Measurements from ENCODE around the gene MCOLN1.

DNA sequence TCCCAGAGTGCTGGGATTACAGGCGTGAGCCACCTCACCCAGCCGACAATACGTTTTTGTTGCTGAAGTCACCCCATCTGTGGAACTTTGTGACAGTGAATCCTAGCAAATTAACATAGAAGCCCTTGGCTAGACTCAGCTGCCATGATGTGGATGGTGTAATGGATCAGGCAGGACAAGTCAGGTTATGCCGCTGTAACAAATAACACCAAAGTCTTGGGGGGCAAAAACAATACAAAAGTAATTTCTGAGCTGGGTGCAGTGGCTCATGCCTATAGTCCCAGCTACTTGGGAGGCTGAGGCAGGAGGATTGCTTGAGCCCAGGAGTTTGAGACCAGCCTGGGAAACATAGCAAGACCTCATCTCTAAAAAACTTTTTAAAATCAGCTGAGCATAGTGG, 42.4 kb downstream of the MCOLN1 start:
- TF ChIP-seq, protein P1, sequence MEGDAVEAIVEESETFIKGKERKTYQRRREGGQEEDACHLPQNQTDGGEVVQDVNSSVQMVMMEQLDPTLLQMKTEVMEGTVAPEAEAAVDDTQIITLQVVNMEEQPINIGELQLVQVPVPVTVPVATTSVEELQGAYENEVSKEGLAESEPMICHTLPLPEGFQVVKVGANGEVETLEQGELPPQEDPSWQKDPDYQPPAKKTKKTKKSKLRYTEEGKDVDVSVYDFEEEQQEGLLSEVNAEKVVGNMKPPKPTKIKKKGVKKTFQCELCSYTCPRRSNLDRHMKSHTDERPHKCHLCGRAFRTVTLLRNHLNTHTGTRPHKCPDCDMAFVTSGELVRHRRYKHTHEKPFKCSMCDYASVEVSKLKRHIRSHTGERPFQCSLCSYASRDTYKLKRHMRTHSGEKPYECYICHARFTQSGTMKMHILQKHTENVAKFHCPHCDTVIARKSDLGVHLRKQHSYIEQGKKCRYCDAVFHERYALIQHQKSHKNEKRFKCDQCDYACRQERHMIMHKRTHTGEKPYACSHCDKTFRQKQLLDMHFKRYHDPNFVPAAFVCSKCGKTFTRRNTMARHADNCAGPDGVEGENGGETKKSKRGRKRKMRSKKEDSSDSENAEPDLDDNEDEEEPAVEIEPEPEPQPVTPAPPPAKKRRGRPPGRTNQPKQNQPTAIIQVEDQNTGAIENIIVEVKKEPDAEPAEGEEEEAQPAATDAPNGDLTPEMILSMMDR (conservative IDR thresholded peaks at IDR 0.05; ENCODE audit: low read depth in 2 of 2), result no peak
- TF ChIP-seq CREB1 (CRISPR knock-in tag; IDR thresholded peaks at IDR 0.05; ENCODE audit: low read depth) (no peak), POLR2AphosphoS5 (IDR thresholded peaks at IDR 0.05; ENCODE audit: low read depth) (no peak)
- TF ChIP-seq, protein P2, sequence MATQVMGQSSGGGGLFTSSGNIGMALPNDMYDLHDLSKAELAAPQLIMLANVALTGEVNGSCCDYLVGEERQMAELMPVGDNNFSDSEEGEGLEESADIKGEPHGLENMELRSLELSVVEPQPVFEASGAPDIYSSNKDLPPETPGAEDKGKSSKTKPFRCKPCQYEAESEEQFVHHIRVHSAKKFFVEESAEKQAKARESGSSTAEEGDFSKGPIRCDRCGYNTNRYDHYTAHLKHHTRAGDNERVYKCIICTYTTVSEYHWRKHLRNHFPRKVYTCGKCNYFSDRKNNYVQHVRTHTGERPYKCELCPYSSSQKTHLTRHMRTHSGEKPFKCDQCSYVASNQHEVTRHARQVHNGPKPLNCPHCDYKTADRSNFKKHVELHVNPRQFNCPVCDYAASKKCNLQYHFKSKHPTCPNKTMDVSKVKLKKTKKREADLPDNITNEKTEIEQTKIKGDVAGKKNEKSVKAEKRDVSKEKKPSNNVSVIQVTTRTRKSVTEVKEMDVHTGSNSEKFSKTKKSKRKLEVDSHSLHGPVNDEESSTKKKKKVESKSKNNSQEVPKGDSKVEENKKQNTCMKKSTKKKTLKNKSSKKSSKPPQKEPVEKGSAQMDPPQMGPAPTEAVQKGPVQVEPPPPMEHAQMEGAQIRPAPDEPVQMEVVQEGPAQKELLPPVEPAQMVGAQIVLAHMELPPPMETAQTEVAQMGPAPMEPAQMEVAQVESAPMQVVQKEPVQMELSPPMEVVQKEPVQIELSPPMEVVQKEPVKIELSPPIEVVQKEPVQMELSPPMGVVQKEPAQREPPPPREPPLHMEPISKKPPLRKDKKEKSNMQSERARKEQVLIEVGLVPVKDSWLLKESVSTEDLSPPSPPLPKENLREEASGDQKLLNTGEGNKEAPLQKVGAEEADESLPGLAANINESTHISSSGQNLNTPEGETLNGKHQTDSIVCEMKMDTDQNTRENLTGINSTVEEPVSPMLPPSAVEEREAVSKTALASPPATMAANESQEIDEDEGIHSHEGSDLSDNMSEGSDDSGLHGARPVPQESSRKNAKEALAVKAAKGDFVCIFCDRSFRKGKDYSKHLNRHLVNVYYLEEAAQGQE (IDR thresholded peaks at IDR 0.05; ENCODE audit: unreplicated experiment), result no peak

Data from GM23338 (cell line).